ENCODE results near the gene SUCLG2.

GRCh38 chr3:67534594-67534993 lies 119.8 kb downstream of the SUCLG2 start:
- TF ChIP-seq EZH2 (IDR thresholded peaks at IDR 0.05; ENCODE audit: borderline replicate concordance, low read length): no peak
- no peak for TF ChIP-seq CTCF (conservative IDR thresholded peaks at IDR 0.05 in 1 of 2, IDR thresholded peaks at IDR 0.05 in 1 of 2; ENCODE audit: extremely low read depth in 1 of 2, insufficient read depth in 1 of 2, low read depth in 1 of 2, low read length in 2 of 2)
